HG03521 (cell line): ENCODE measurements around the gene ENO4.

ENCODE experiments used
- ATAC-seq: cut with Tn5 transposase; IDR thresholded peaks from one replicate; pipeline ENCODE4 v1.9.1; 2021; ENCODE audit warnings: mild to moderate bottlenecking, moderate library complexity; ENCODE audit not compliant: unreplicated experiment

The ENO4 gene

DNA sequence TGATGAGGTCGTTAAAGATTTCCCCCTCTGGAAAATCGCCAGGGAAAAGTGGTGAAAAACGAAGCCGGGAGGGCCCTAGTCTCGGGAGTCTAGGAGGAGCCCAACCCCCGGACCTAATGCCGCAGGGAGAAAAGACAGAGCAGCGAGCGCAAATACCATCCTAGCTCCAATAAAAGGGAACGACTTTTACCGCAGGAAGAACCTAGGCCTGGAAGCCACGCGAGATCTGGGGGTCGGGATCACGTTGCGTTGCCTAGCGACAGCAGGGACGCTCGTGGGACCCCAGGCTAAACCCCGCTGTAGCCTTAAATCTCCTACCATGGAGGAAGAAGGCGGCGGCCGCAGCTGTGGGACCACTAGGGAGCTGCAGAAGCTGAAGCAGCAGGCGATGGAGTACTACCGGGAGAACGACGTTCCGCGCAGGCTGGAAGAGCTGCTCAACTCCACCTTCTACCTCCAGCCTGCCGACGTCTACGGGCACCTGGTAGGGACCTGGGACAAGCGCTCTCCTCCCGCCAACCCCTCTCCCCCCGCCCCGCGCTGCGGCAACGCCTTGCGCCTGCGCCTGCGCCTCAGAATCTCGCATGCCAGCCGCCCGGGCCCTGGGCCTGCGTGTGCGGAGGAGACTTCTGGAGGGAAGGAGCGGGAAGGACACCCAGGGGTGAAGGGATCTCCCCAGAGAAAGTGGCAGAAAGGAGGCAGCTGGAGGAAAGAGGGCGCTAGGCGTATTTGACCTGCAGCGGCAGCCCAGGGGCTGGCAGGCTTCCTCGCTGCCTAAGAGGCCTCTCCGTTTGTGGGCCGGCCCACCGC lies at the start of gene ENO4:
Gene ENO4, plus strand, starts transcription at position 252 of the 810 bp plus-strand sequence. Its CDS starts 68 bp downstream, at position 320.
- ATAC-seq = peak; percentile 49

- ATAC-seq = no peak
These were observed 48.9 kb upstream of the ENO4 start for GRCh38 chr10:116800286-116800929.

DNA sequence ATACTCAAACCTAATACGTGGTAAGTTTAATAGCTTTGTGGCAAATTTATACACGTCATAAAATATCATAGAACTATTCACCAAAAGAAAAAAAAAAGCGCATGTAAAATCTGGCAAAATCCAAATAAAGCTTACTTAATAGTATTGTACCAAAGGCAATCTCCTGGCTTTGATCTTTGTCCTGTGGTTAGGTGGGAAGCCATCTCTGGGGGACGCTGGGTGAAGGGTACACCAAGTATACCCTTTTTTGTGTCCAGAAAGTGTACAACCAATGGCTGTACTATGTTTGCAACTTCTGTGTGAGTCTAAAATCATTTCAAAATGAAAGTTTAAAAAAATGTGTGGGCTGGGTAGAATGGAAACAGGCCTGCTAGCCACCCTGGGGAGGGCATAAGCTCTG lies 47.6 kb upstream of the ENO4 start:
- no peak for ATAC-seq

GRCh38 chr10:116802474-116802873 lies 46.8 kb upstream of the ENO4 start:
- ATAC-seq = no peak

GRCh38 chr10:116802876-116803275 lies 46.4 kb upstream of the ENO4 start:
- ATAC-seq = no peak

DNA sequence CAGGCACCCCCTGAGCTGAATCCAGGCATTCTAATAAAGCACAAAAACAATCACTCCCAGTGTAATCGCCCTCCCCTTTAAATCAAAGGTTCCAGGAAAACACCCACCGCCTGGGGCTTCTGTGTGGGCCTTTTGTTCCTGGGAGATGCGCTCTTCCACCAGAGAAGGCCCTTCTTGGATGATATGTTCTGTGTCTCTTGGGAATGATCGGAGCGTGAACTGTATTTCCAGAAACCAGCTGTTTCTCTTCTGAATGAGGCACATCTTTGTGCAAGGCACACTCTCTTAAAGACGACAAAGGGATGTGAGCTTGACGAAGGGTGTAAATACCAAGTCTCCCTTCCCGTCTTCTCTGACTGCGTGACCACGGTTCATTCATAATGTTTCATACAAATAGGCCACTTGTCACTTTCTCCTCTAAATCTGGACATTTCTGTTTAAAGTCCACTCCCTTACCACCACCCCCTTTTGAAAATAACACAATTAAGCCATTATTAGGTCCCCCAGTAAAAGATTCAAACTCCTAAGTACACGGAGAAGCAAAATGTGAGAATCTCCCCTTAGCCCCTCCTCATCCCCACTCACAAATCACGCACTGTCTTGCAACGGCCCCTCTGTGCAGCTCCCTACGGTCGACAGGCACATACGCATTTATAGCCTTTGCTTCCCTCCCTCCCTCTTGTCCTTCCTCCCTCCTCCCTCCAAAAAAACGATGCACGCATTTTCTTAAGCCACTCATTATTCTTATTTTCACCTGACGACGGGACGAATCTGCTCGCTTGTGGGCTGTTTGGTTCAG lies 45.6 kb upstream of the ENO4 start:
- no peak for ATAC-seq

- no peak for ATAC-seq
These were observed 40.6 kb upstream of the ENO4 start for GRCh38 chr10:116808706-116809105.

- no peak for ATAC-seq
These were observed 39.7 kb upstream of the ENO4 start for GRCh38 chr10:116809483-116810119.

- no peak for ATAC-seq
These were observed 39.2 kb upstream of the ENO4 start for GRCh38 chr10:116810120-116810500.

DNA sequence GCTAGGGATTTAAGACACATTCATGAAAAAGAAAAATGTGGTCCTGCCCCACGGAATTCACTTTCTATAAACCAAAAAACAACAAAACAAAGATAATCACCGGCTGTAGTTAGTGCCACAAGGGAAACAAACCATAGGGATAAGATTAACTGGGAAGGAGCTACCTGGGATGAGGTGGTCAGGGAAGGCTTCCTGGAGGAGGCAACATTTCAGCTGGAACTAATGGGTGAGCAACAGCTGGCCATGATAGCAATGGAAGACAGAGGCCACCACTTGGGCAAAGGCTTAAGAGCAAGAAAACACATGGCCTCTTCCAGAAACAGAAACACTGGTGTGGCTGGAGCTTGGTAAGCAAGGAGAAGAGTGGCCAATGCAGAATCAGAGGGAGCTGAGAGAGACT lies 38.4 kb upstream of the ENO4 start:
- no peak for ATAC-seq

- no peak for ATAC-seq
These were observed 37.6 kb upstream of the ENO4 start for GRCh38 chr10:116811691-116812090.

DNA sequence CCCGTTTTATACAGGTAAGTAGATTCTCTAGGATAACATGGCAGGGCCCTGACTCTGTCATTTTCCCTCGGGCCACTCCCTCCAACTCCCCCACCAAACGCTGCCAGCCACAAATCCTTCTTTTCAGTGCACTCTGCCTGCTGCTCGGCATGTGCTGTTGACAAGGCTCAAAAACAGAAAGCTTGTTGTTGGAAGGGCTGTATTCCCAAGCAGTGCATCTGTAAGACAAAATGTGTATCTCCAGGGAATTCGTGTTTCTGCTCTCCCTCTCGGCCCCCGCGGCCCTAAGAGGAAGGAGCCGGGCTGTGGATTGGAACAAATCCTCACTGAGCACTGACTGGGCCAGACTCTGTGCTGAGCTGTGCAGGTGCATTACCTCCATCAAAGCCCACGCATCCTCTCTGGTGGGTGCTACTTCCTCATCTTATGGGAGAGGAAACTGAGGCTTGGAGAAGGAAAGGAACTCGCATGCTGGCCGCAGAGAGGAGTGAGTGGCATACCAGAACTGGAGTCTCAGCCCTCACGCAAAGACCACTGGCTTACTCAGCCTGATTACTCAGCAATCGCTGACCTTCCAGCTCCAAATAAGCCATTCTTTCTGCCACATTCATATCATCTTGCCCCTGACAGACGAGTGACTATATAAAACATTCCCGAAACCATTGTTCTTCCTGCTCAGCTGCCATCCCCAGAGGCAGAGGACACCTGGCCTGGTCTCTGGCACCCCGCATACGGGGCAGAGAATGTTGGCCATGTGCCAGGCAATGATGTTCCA lies 33.5 kb upstream of the ENO4 start:
- no peak for ATAC-seq

GRCh38 chr10:116817178-116817577 lies 32.1 kb upstream of the ENO4 start:
- no peak for ATAC-seq

GRCh38 chr10:116817780-116818343 lies 31.4 kb upstream of the ENO4 start:
- ATAC-seq = no peak

- no peak for ATAC-seq
These were observed 29.2 kb upstream of the ENO4 start for GRCh38 chr10:116819999-116820677.

DNA sequence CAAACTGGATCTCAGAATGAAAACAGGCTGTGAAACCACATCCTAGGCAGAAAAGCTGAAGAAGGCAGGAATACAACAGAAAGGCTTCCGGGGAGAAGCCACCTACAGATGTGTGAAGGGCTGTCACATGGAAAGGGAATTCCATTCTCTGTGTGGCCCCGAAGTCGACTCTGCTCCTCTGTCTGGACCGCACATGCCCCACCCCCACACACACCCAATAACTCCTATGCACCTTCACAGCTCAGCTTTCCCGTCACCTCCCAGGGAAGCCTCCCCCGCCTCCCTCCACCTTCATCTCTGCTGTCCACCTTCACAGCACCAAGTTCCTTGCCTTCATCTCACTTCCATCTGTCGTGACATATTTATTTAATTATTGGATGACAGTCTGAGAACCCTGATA lies 23.4 kb upstream of the ENO4 start:
- ATAC-seq = no peak

DNA sequence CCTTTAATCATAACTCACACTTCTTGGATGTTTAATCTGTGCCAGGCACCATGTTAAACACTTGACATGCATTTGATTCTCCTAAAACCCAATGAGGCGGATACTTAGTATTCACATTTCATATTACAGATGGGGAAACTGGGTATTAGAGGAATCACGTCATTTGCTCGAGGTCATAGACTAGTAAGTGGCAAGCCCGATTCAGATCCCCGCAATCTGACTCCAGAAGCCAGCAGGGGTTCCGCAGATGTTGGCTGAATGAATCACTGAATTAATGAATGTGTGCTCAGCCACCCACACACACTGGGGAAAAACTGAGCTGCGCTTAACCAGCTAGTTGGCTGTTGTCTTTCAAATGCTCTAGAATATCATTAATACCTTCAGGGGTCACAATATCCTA lies 22.5 kb upstream of the ENO4 start:
- ATAC-seq = no peak

- no peak for ATAC-seq
These were observed 22.1 kb upstream of the ENO4 start for GRCh38 chr10:116827214-116827671.

GRCh38 chr10:116828116-116828515 lies 21.2 kb upstream of the ENO4 start:
- ATAC-seq = no peak
